HG03159 (cell line): Measurements from ENCODE around the gene LRCH1.
A peak's percentile ranks its signal among the peaks of the same experiment; 100 is the strongest.

Experiments used
- ATAC-seq: cut with Tn5 transposase; IDR thresholded peaks from one replicate; pipeline ENCODE4 v1.9.1; 2021; ENCODE audit warnings: mild to moderate bottlenecking, moderate library complexity; ENCODE audit not compliant: unreplicated experiment

The LRCH1 gene

GRCh38 chr13:46586751-46587514 lies 34.0 kb downstream of the LRCH1 start:
- ATAC-seq = no peak

GRCh38 chr13:46587807-46588418 lies 34.9 kb downstream of the LRCH1 start:
- peak; percentile 71 for ATAC-seq

GRCh38 chr13:46592385-46592784 lies 39.4 kb downstream of the LRCH1 start:
- no peak for ATAC-seq

GRCh38 chr13:46593398-46593797 lies 40.4 kb downstream of the LRCH1 start:
- peak; percentile 51 for ATAC-seq

GRCh38 chr13:46594374-46595078 lies 41.6 kb downstream of the LRCH1 start:
- ATAC-seq = no peak

- peak; percentile 43 for ATAC-seq
Observed at GRCh38 chr13:46595136-46595884, 42.3 kb downstream of the LRCH1 start.

- ATAC-seq = no peak
Observed at GRCh38 chr13:46595885-46596275, 42.9 kb downstream of the LRCH1 start.

- ATAC-seq = no peak
Observed at GRCh38 chr13:46596466-46596865, 43.5 kb downstream of the LRCH1 start.

GRCh38 chr13:46598140-46598819 lies 45.3 kb downstream of the LRCH1 start:
- ATAC-seq = peak; percentile 38

- peak; percentile 52 for ATAC-seq
Observed at GRCh38 chr13:46598820-46599180, 45.8 kb downstream of the LRCH1 start.

- no peak for ATAC-seq
Observed at GRCh38 chr13:46600943-46601311, 48.0 kb downstream of the LRCH1 start.

GRCh38 chr13:46602531-46602930 lies 49.6 kb downstream of the LRCH1 start:
- no peak for ATAC-seq

- no peak for ATAC-seq
Observed at GRCh38 chr13:46603165-46603603, 50.2 kb downstream of the LRCH1 start.

GRCh38 chr13:46604226-46604990 lies 51.4 kb downstream of the LRCH1 start:
- no peak for ATAC-seq

GRCh38 chr13:46605076-46605824 lies 52.3 kb downstream of the LRCH1 start:
- ATAC-seq = no peak

GRCh38 chr13:46605825-46606554 lies 53.0 kb downstream of the LRCH1 start:
- ATAC-seq = no peak

- no peak for ATAC-seq
Observed at GRCh38 chr13:46606970-46607369, 54.0 kb downstream of the LRCH1 start.

GRCh38 chr13:46607768-46608564 lies 55.0 kb downstream of the LRCH1 start:
- peak; percentile 52 for ATAC-seq
